ENCODE measurements around the gene APBA2.

Gene APBA2

GRCh38 chr15:29092376-29093064, 206.7 kb downstream of the APBA2 start:
- no peak overlapping the region for H3K27ac ChIP-seq
- TF ChIP-seq CTCF (conservative IDR thresholded peaks at IDR 0.05) (no peak), ZFX (IDR thresholded peaks at IDR 0.05) (no peak)

DNA sequence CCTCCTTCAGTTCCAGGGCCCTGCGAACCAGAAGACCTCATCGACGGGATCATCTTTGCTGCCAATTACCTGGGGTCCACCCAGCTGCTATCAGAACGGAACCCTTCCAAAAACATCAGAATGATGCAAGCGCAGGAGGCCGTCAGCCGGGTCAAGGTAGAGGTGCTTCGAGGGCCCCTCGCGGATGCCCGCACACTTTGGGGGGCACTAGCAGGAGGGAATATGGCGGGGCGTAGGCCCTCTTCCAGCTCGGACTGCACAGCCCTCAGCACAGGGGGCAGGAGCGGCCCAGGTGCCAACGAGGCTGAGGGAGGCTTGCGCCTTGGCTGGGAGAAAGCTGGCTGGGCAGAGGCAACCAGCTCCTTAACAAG, 207.3 kb downstream of the APBA2 start:
- TF ChIP-seq ZFX (IDR thresholded peaks at IDR 0.05), result no peak
- TF ChIP-seq CTCF (conservative IDR thresholded peaks at IDR 0.05), result no peak
- H3K27ac ChIP-seq, result no peak overlapping the region

GRCh38 chr15:29093696-29094343, 208.0 kb downstream of the APBA2 start:
- TF ChIP-seq ZFX (IDR thresholded peaks at IDR 0.05) (no peak), CTCF (conservative IDR thresholded peaks at IDR 0.05) (no peak)
- no peak overlapping the region for H3K27ac ChIP-seq

DNA sequence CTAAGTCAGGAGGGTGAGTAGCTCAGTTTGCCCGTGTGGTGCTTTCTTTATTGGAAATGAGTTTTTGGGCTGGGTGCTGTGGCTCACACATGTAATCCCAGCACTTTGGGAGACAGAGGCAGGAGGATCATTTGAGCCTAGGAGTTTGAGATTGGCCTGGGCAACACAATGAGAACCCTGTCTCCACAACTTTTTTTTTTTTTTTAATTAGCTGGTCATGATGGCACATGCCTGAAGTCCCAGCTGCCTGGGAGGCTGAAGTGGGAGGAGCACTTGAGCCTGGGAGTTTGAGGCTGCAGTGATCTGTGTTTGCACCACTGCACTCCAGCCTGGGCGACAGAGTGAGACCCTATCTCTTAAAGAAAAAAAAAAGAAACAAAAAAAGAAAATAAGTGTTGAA, 208.9 kb downstream of the APBA2 start:
- no peak overlapping the region for H3K27ac ChIP-seq
- TF ChIP-seq CTCF (conservative IDR thresholded peaks at IDR 0.05), result no peak
- TF ChIP-seq ZFX (IDR thresholded peaks at IDR 0.05), result no peak

DNA sequence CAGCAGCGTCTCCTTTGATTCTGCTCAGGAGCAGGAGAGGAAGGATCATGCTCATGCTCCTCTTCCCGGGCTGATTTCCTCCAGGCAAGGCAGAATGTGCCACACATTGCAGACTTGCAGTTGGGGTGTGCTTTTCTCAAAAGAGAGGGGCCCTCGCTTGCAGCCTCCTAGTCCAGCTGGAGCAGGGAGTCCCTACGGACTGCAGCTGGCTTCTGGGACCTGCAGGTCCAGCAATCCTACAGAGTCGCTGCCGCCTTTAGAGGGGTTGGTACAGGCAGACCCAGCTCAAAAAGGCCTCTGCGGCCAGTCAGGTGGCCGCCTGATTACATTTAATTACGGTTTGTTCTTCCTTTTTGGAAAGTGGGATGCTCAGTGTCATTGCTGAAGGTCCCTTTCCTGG, 210.0 kb downstream of the APBA2 start:
- TF ChIP-seq CTCF (conservative IDR thresholded peaks at IDR 0.05) (no peak), ZFX (IDR thresholded peaks at IDR 0.05) (no peak)

DNA sequence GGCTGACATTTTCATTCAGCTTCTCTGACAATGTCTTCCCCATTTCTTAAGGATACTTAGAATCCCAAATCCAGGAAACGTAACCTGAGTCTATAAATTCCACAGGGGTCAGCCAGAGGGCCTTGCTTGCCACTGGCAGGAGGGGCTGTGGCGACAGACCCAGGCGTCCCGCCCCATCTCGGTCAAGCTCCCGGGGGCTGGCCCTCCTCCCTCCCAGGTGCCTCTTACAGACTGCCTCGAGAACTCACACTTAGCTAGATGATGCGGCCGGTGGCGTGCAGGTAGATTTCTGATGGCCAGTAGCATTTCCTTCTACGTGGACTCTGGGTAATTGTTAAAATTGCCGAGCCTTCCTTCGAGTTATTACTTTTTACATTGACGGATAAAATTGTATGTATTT, 211.4 kb downstream of the APBA2 start:
- no peak overlapping the region for H3K27ac ChIP-seq
- TF ChIP-seq ZFX (IDR thresholded peaks at IDR 0.05) (no peak), CTCF (conservative IDR thresholded peaks at IDR 0.05) (no peak)

More for the DNA sequence above, 210.0 kb downstream of the APBA2 start:
- H3K27ac ChIP-seq, result no peak overlapping the region

- TF ChIP-seq ZFX (IDR thresholded peaks at IDR 0.05) (no peak), CTCF (conservative IDR thresholded peaks at IDR 0.05) (no peak)
- H3K27ac ChIP-seq, result no peak overlapping the region
Measured at GRCh38 chr15:29097971-29098370, 212.2 kb downstream of the APBA2 start.

Measured in C4-2B (cell line).